IMR-90 (cell line): ENCODE measurements around the gene MEIS1. TPM values are rescaled to one million over a fixed set of nuclear protein-coding genes. Genes with fewer than 3 reads are reported as not detected.

Experiments used
- ATAC-seq: fragments of 200-7000 bp; cut with Tn5 transposase; 2 replicates; pipeline ENCODE4 v1.9.1; 2020; ENCODE audit warnings: low read depth, mild to moderate bottlenecking, moderate library complexity
- BruUV-seq: library from RNA; stranded (reverse); fragments of 400-500 nt; replicated peaks from 2 replicates; lab custom pipeline; 2021; lab: Mats Ljungman, UMichigan
- CTCF ChIA-PET: fragments of 300-600 bp; formaldehyde crosslinking; extraction: SDS; loops from one replicate; lab custom pipeline; 2021; ENCODE audit warnings: antibody characterized with exemption; lab: Yijun Ruan, JAX
- POLR2A ChIA-PET: fragments of 300-600 bp; sonication (Branson Sonifier 250); formaldehyde crosslinking; loops from one replicate; lab custom pipeline; 2022; ENCODE audit warnings: antibody characterized with exemption; ENCODE audit not compliant: unreplicated experiment; lab: Charles Lee
- DNase-seq: peaks from one replicate; pipeline ENCODE4 v3.0.0; 2013
- H2AFZ ChIP-seq: replicated peaks from 2 replicates; pipeline ENCODE3; 2013; ENCODE audit warnings: low read length, mild to moderate bottlenecking; ENCODE audit not compliant: poor library complexity
- H2AK5ac ChIP-seq: 2 replicates; pipeline ENCODE4 v1.6.1; 2013; ENCODE audit warnings: low read depth, low read length, inconsistent platforms
- H2AK9ac ChIP-seq: replicated peaks from 2 replicates; pipeline ENCODE3; 2013; ENCODE audit warnings: mild to moderate bottlenecking, low read depth, low read length, moderate library complexity; ENCODE audit not compliant: poor library complexity
- H2BK120ac ChIP-seq: 2 replicates; pipeline ENCODE4 v1.6.1; 2013; ENCODE audit warnings: low read depth, low read length, inconsistent platforms
- H2BK15ac ChIP-seq: 3 replicates; pipeline ENCODE4 v1.6.1; 2013; ENCODE audit warnings: low read depth, low read length, inconsistent platforms
- H2BK20ac ChIP-seq: 2 replicates; pipeline ENCODE4 v1.6.1; 2013; ENCODE audit warnings: low read depth, mild to moderate bottlenecking, inconsistent platforms, low read length, moderate library complexity
- H2BK5ac ChIP-seq: 2 replicates; pipeline ENCODE4 v1.6.1; 2013; ENCODE audit warnings: mild to moderate bottlenecking, low read depth, low read length, inconsistent platforms; ENCODE audit not compliant: poor library complexity, severe bottlenecking
- H3K14ac ChIP-seq: replicated peaks from 2 replicates; pipeline ENCODE4 v1.6.1; 2013; ENCODE audit warnings: low read depth, low read length, inconsistent platforms
- H3K18ac ChIP-seq: 2 replicates; pipeline ENCODE4 v1.6.1; 2013; ENCODE audit warnings: low read depth, low read length, control low read depth
- H3K23ac ChIP-seq: 2 replicates; pipeline ENCODE4 v1.6.1; 2013; ENCODE audit warnings: low read depth, low read length, inconsistent platforms
- H3K27ac ChIP-seq: 2 replicates; pipeline ENCODE4 v1.5.1; 2013; ENCODE audit warnings: mild to moderate bottlenecking, control low read depth, low read length; ENCODE audit not compliant: insufficient read depth
- H3K27me3 ChIP-seq: 2 replicates; pipeline ENCODE4 v1.6.1; 2013; ENCODE audit warnings: low read length; ENCODE audit not compliant: control insufficient read depth, insufficient read depth
- H3K36me3 ChIP-seq: 2 replicates; pipeline ENCODE4 v1.6.1; 2013; ENCODE audit warnings: low read length, mixed read lengths; ENCODE audit not compliant: control insufficient read depth, insufficient read depth
- H3K4ac ChIP-seq: 2 replicates; pipeline ENCODE4 v1.6.1; 2013; ENCODE audit warnings: low read depth, low read length, inconsistent platforms
- H3K4me1 ChIP-seq: 2 replicates; pipeline ENCODE4 v1.6.1; 2013; ENCODE audit warnings: low read length, mixed read lengths; ENCODE audit not compliant: control insufficient read depth, insufficient read depth
- H3K4me2 ChIP-seq: 2 replicates; pipeline ENCODE4 v1.6.1; 2013; ENCODE audit warnings: low read depth, mild to moderate bottlenecking, control low read depth, low read length, moderate library complexity
- H3K4me3 ChIP-seq: 2 replicates; pipeline ENCODE4 v1.5.1; 2013; ENCODE audit warnings: low read depth, mild to moderate bottlenecking, control low read depth, low read length, moderate library complexity; ENCODE audit not compliant: insufficient read depth
- H3K56ac ChIP-seq: 2 replicates; pipeline ENCODE4 v1.6.1; 2013; ENCODE audit warnings: low read length, inconsistent platforms; ENCODE audit not compliant: insufficient read depth; ENCODE audit errors: extremely low read depth
- H3K79me1 ChIP-seq, 2 experiments: 2 replicates each; pipeline ENCODE4 v1.6.1; 2013; ENCODE audit warnings: low read length in 2 of 2, inconsistent platforms in 1 of 2, low read depth in 1 of 2
- H3K9ac ChIP-seq: 2 replicates; pipeline ENCODE4 v1.6.1; 2013; ENCODE audit warnings: low read depth, low read length, control low read depth
- H3K9me1 ChIP-seq: 2 replicates; pipeline ENCODE4 v1.6.1; 2013; ENCODE audit warnings: low read length, inconsistent platforms; ENCODE audit not compliant: insufficient read depth
- H3K9me3 ChIP-seq: 2 replicates; pipeline ENCODE4 v1.6.1; 2013; ENCODE audit warnings: low read length; ENCODE audit not compliant: control insufficient read depth, insufficient read depth
- H4K20me1 ChIP-seq: 2 replicates; pipeline ENCODE4 v1.6.1; 2013; ENCODE audit warnings: low read length, inconsistent platforms; ENCODE audit not compliant: insufficient read depth
- H4K5ac ChIP-seq: 2 replicates; pipeline ENCODE4 v1.6.1; 2013; ENCODE audit warnings: mild to moderate bottlenecking, low read depth, low read length, control low read depth
- H4K8ac ChIP-seq, 2 experiments: 2 replicates each; pipeline ENCODE4 v1.6.1; 2013; ENCODE audit warnings: low read depth in 2 of 2, low read length in 2 of 2, control low read depth in 1 of 2, inconsistent platforms in 1 of 2
- H4K91ac ChIP-seq: 2 replicates; pipeline ENCODE4 v1.6.1; 2013; ENCODE audit warnings: low read depth, low read length, inconsistent platforms; ENCODE audit not compliant: insufficient read depth
- BHLHE40 ChIP-seq: fragments of 150-350 bp; IDR thresholded peaks from 2 replicates; pipeline ENCODE4 v1.6.1; 2016; ENCODE audit warnings: mild to moderate bottlenecking, low read depth, low read length
- CEBPB ChIP-seq: IDR thresholded peaks from 2 replicates; pipeline ENCODE4 v1.6.1; 2012; ENCODE audit warnings: low read depth, low read length, improper control_type of control experiment
- CHD1 ChIP-seq: IDR thresholded peaks from 2 replicates; pipeline ENCODE4 v1.6.1; 2012; ENCODE audit warnings: low read depth, low read length, improper control_type of control experiment
- CTCF ChIP-seq: conservative IDR thresholded peaks from 2 replicates; pipeline ENCODE4 v1.5.1; 2012; ENCODE audit warnings: mild to moderate bottlenecking, low read depth, low read length, improper control_type of control experiment
- FOS ChIP-seq: fragments of 150-350 bp; IDR thresholded peaks from 2 replicates; pipeline ENCODE4 v1.6.1; 2016; ENCODE audit warnings: low read depth, low read length
- MAFK ChIP-seq: IDR thresholded peaks from 2 replicates; pipeline ENCODE4 v1.6.1; 2012; ENCODE audit warnings: low read depth, low read length, improper control_type of control experiment
- MAZ ChIP-seq: IDR thresholded peaks from 2 replicates; pipeline ENCODE4 v1.6.1; 2012; ENCODE audit warnings: low read depth, mild to moderate bottlenecking, low read length, improper control_type of control experiment, moderate library complexity, borderline replicate concordance
- MXI1 ChIP-seq: IDR thresholded peaks from 2 replicates; pipeline ENCODE4 v1.6.1; 2012; ENCODE audit warnings: low read depth, mild to moderate bottlenecking, low read length, moderate library complexity, borderline replicate concordance
- NFE2L2 ChIP-seq: fragments of 150-350 bp; IDR thresholded peaks from 2 replicates; pipeline ENCODE4 v1.6.1; 2016; ENCODE audit warnings: low read depth, mild to moderate bottlenecking, low read length
- POLR2A ChIP-seq: IDR thresholded peaks from 2 replicates; pipeline ENCODE4 v1.6.1; 2012; ENCODE audit warnings: mild to moderate bottlenecking, low read depth, low read length
- RFX5 ChIP-seq: IDR thresholded peaks from 2 replicates; pipeline ENCODE4 v1.8.0; 2012; ENCODE audit warnings: low read depth, mild to moderate bottlenecking, low read length, moderate library complexity
- WGBS, 2 experiments: methylation state at CpG; one replicate each; pipeline versions ENCODE4 v1.1.5 to v1.1.7; 2013; ENCODE audit warnings: missing lambda C conversion rate in 2 of 2; ENCODE audit not compliant: insufficient read length in 1 of 2; ENCODE audit errors: extremely low coverage in 2 of 2; 5-methylcytosine and 5-hydroxymethylcytosine counted together
- dilution Hi-C: fragments of 300-500 bp; cut with HindIII; formaldehyde crosslinking; loops from one replicate; pipeline ENCODE4 v1.14.3; 2018; ENCODE audit warnings: low sequenced_read_pairs; ENCODE audit not compliant: unreplicated experiment
- in situ Hi-C: fragments of 300-500 bp; cut with MboI; formaldehyde crosslinking; loops from 3 replicates; pipeline ENCODE4 v1.14.3; 2019; ENCODE audit warnings: low sequenced_read_pairs, inconsistent platforms, mixed read lengths
- intact Hi-C: fragments of 100-400 bp; cut with micrococcal nuclease; formaldehyde crosslinking; loops from 2 replicates; pipeline ENCODE4 v1.10.0; 2022
- polyA plus RNA-seq, 3 experiments: library from polyadenylated mRNA; depleted of rRNA; stranded (reverse); fragments of >200 nt; gene quantifications; 2 replicates each; pipeline ENCODE4 v1.2.3, GENCODE V29; 2012; ENCODE audit warnings: low replicate concordance in 1 of 3
- total RNA-seq: library from RNA; depleted of rRNA; stranded (reverse); fragments of >200 nt; gene quantifications from 2 replicates; pipeline ENCODE4 v1.2.3, GENCODE V29; 2012

MEIS1 gene
- total and polyA plus RNA-seq, 2 of the 4 experiments (the other 2 are of a cell fraction): 54.4 to 157 TPM

DNA sequence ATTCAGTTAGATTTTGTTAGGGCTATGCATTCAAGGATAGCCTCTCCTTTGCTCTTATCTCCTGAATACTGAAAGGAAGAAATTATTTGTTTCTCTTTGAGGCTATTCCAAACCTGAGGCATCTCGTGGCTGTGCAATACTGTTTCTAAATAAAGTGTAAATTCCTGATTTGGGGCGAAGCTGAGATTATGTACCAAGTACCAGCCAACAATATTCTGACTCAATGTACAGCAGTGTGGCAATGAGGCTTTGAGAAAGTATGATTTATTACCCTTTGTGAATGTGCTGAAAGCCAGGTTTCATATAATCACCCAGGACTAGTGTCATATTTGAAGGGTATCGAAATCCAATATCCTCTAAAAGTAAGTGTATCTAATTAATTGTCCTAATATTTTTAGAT lies 113.5 kb downstream of the MEIS1 start:
- H3K27me3 ChIP-seq: no peaks in the 10 kb centered on the region
- peaks cover 21% of the 10 kb centered on the region for H3K36me3 ChIP-seq
- TF ChIP-seq MAZ: no peak
- TF ChIP-seq BHLHE40: no peak
- TF ChIP-seq MXI1: no peak
- TF ChIP-seq MAFK: no peak
- TF ChIP-seq POLR2A: no peak
- TF ChIP-seq FOS: no peak
- no peak for TF ChIP-seq RFX5
- TF ChIP-seq CEBPB: no peak
- no peak for TF ChIP-seq CHD1
- no peak for TF ChIP-seq CTCF
- no peak for TF ChIP-seq NFE2L2
- BruUV-seq: no TSS peak
- no peak overlapping the region for H4K8ac ChIP-seq
- H3K4ac ChIP-seq: no peak overlapping the region
- H3K23ac ChIP-seq: no peak overlapping the region
- peaks cover 23 to 65% of the 10 kb centered on the region in 2 experiments; a peak in 3 of 4 replicates for H3K79me1 ChIP-seq
- H2BK5ac ChIP-seq: no peak overlapping the region
- no CpG with 5 or more reads among the region's 3 CpGs for WGBS, 2 experiments
- ATAC-seq (no peak), DNase-seq (no peak)
- H2BK120ac ChIP-seq: no peak overlapping the region
- no peak overlapping the region for H3K56ac ChIP-seq
- no peak overlapping the region for H2AK5ac ChIP-seq
- H3K4me1 ChIP-seq: peaks cover 15% of the 10 kb centered on the region
- H3K9me1 ChIP-seq: peaks cover 13% of the 10 kb centered on the region
- no peak overlapping the region for H3K4me3 ChIP-seq
- no peaks in the 10 kb centered on the region for H3K9me3 ChIP-seq
- H3K27ac ChIP-seq: no peak overlapping the region
- dilution Hi-C loops (no loop called here), intact Hi-C loops (no loop called here), in situ Hi-C loops (no loop called here)
- H2AFZ ChIP-seq: no peak overlapping the region
- no peak overlapping the region for H3K4me2 ChIP-seq
- ChIA-PET POLR2A (no interaction called here), CTCF (no interaction called here)
- H4K5ac ChIP-seq: no peak overlapping the region
- no peak overlapping the region for H2BK20ac ChIP-seq
- peaks cover 70% of the 10 kb centered on the region for H4K20me1 ChIP-seq
- H3K9ac ChIP-seq: no peak overlapping the region
- no peak overlapping the region for H3K14ac ChIP-seq
- no peak overlapping the region for H4K91ac ChIP-seq
- H3K18ac ChIP-seq: no peak overlapping the region
- no peak overlapping the region for H2AK9ac ChIP-seq
- H2BK15ac ChIP-seq: no peak overlapping the region
